ENCODE data around the gene SH3GL3.

DNA sequence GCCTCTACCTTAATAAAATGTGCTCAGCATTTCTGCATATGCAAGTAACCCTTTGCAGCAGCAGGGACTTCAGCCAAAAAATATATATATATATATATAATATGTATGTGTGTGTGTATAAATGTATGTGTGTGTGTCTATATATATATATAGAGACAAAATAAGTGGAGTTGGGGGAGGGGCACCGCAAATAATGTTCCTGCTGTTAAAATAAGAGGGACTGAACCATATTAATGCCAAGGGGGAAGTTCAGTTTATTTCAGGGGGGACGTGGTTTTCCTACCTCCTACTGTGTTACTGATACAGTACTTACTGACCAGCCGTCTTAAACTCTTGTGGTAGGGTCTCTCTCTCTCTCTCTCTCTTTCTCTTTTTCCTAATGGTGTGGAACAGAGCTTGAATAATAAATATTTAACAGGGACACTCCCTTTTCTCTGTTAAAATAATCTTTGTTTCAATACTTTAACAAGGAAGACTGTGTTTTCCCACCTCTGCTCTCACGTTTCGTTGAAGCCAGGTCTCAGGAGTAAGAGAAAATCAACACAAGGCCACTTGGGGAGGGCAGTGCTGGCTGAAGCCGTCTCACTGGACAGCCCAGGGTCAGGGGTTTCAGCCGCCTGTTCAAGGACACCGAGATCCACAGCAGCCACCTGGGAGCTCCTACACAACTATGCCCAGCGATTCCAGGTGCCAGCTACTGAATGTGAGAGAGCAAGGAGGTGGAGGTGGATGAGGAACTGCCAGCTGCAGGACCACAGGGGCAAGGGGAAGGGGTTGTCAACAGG lies 164.0 kb downstream of the SH3GL3 start:
- TF ChIP-seq, protein P1, sequence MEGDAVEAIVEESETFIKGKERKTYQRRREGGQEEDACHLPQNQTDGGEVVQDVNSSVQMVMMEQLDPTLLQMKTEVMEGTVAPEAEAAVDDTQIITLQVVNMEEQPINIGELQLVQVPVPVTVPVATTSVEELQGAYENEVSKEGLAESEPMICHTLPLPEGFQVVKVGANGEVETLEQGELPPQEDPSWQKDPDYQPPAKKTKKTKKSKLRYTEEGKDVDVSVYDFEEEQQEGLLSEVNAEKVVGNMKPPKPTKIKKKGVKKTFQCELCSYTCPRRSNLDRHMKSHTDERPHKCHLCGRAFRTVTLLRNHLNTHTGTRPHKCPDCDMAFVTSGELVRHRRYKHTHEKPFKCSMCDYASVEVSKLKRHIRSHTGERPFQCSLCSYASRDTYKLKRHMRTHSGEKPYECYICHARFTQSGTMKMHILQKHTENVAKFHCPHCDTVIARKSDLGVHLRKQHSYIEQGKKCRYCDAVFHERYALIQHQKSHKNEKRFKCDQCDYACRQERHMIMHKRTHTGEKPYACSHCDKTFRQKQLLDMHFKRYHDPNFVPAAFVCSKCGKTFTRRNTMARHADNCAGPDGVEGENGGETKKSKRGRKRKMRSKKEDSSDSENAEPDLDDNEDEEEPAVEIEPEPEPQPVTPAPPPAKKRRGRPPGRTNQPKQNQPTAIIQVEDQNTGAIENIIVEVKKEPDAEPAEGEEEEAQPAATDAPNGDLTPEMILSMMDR (conservative IDR thresholded peaks at IDR 0.05; ENCODE audit: low read depth, low read length): no peak
- TF ChIP-seq CHD1 (IDR thresholded peaks at IDR 0.05; ENCODE audit: low read depth, low read length): no peak
